ENCODE measurements around the gene AP1S2.

AP1S2 gene

GRCh38 chrX:15814771-15815365 lies 39.7 kb downstream of the AP1S2 start:
- Mint-ChIP-seq H3K27ac (peak overlapping the region in 1 of 2 donors; percentile 32), H3K4me3 (no peak overlapping the region), H3K27me3 (no peaks in the 10 kb centered on the region), H3K36me3 (ENCODE audit: insufficient read depth) (peaks cover 39% of the 10 kb centered on the region), H3K9me3 (no peaks in the 10 kb centered on the region), H3K4me1 (ENCODE audit: low read depth in 2 of 2) (peaks cover 15 to 22% of the 10 kb centered on the region in 2 donors)
- DNase-seq (no peak), ATAC-seq (replicated peaks) (no peak)

- peaks cover 51% of the 10 kb centered on the region for H3K36me3 Mint-ChIP-seq (ENCODE audit: insufficient read depth)
- H3K9me3 Mint-ChIP-seq = no peaks in the 10 kb centered on the region
- H3K27ac Mint-ChIP-seq = no peak overlapping the region
- DNase-seq (no peak), ATAC-seq (replicated peaks) (no peak)
- peaks cover 15 to 22% of the 10 kb centered on the region in 2 donors for H3K4me1 Mint-ChIP-seq (ENCODE audit: low read depth in 2 of 2)
- no peaks in the 10 kb centered on the region for H3K27me3 Mint-ChIP-seq
- H3K4me3 Mint-ChIP-seq = no peak overlapping the region
These were observed 41.2 kb downstream of the AP1S2 start for GRCh38 chrX:15813416-15813815.

GRCh38 chrX:15812192-15812938 lies 42.2 kb downstream of the AP1S2 start:
- no peak overlapping the region for H3K4me3 Mint-ChIP-seq
- DNase-seq = no peak
- H3K36me3 Mint-ChIP-seq (ENCODE audit: insufficient read depth) = peaks cover 55% of the 10 kb centered on the region

GRCh38 chrX:15808254-15808653 lies 46.4 kb downstream of the AP1S2 start:
- Mint-ChIP-seq H3K27ac (no peak overlapping the region), H3K4me3 (no peak overlapping the region), H3K36me3 (ENCODE audit: insufficient read depth) (peaks cover 72% of the 10 kb centered on the region), H3K27me3 (no peaks in the 10 kb centered on the region), H3K9me3 (no peaks in the 10 kb centered on the region), H3K4me1 (ENCODE audit: low read depth in 2 of 2) (peaks cover 0 to 2% of the 10 kb centered on the region in 2 donors)
- ATAC-seq (replicated peaks) = no peak
- DNase-seq = no peak

More at GRCh38 chrX:15812192-15812938, 42.2 kb downstream of the AP1S2 start:
- ATAC-seq (replicated peaks) = no peak
- H3K9me3 Mint-ChIP-seq = no peaks in the 10 kb centered on the region
- peaks cover 15 to 22% of the 10 kb centered on the region in 2 donors for H3K4me1 Mint-ChIP-seq (ENCODE audit: low read depth in 2 of 2)
- H3K27ac Mint-ChIP-seq = peak overlapping the region in 1 of 2 donors; percentile 22
- no peaks in the 10 kb centered on the region for H3K27me3 Mint-ChIP-seq

GRCh38 chrX:15804563-15804962 lies 50.0 kb downstream of the AP1S2 start:
- H3K27ac Mint-ChIP-seq = no peak overlapping the region
- no peak overlapping the region for H3K4me3 Mint-ChIP-seq
- no peak for DNase-seq
- peaks cover 80% of the 10 kb centered on the region for H3K36me3 Mint-ChIP-seq (ENCODE audit: insufficient read depth)
- peaks cover 0 to 2% of the 10 kb centered on the region in 2 donors for H3K4me1 Mint-ChIP-seq (ENCODE audit: low read depth in 2 of 2)
- ATAC-seq (replicated peaks) = no peak
- no peaks in the 10 kb centered on the region for H3K27me3 Mint-ChIP-seq
- H3K9me3 Mint-ChIP-seq = no peaks in the 10 kb centered on the region

GRCh38 chrX:15797707-15798106 lies 56.9 kb downstream of the AP1S2 start:
- Mint-ChIP-seq H3K4me1 (ENCODE audit: low read depth in 2 of 2) (peaks cover 11 to 30% of the 10 kb centered on the region in 2 donors), H3K4me3 (peak overlapping the region in 1 of 2 donors; percentile 22), H3K27ac (peak overlapping the region in 1 of 2 donors; percentile 90), H3K9me3 (no peaks in the 10 kb centered on the region), H3K27me3 (no peaks in the 10 kb centered on the region), H3K36me3 (ENCODE audit: insufficient read depth) (peaks cover 62% of the 10 kb centered on the region)
- no peak for ATAC-seq (replicated peaks)
- DNase-seq = no peak

- ATAC-seq (replicated peaks) (peak; percentile 30), DNase-seq (no peak)
- Mint-ChIP-seq H3K27me3 (no peaks in the 10 kb centered on the region), H3K4me3 (no peak overlapping the region), H3K36me3 (ENCODE audit: insufficient read depth) (peaks cover 15% of the 10 kb centered on the region), H3K9me3 (no peaks in the 10 kb centered on the region), H3K27ac (no peak overlapping the region), H3K4me1 (ENCODE audit: low read depth in 2 of 2) (peaks cover 4 to 15% of the 10 kb centered on the region in 2 donors)
These were observed 63.8 kb downstream of the AP1S2 start for GRCh38 chrX:15790769-15791290.

- H3K36me3 Mint-ChIP-seq (ENCODE audit: insufficient read depth) = peaks cover 10% of the 10 kb centered on the region
- peaks cover 4 to 12% of the 10 kb centered on the region in 2 donors for H3K4me1 Mint-ChIP-seq (ENCODE audit: low read depth in 2 of 2)
- peak; percentile 85 for ATAC-seq (replicated peaks)
- H3K27ac Mint-ChIP-seq = no peak within 1 kb of the TSS
- no peak within 1 kb of the TSS for H3K4me3 Mint-ChIP-seq
- peak; percentile 79 to 81 (median 81) for DNase-seq
- H3K27me3 Mint-ChIP-seq = no peaks in the 10 kb centered on the region
- no peaks in the 10 kb centered on the region for H3K9me3 Mint-ChIP-seq
These were observed 64.4 kb downstream of the AP1S2 start, which contains the start of gene ZRSR2 for GRCh38 chrX:15789979-15790768. Gene ZRSR2, plus strand, starts transcription at chrX:15790484. Its CDS starts 12 bp downstream, at chrX:15790496.

GRCh38 chrX:15786915-15787314 lies 67.7 kb downstream of the AP1S2 start:
- ATAC-seq (replicated peaks) (no peak), DNase-seq (no peak)
- Mint-ChIP-seq H3K27ac (peak overlapping the region in 1 of 2 donors; percentile 68), H3K9me3 (no peaks in the 10 kb centered on the region), H3K4me3 (no peak overlapping the region), H3K27me3 (no peaks in the 10 kb centered on the region), H3K4me1 (ENCODE audit: low read depth in 2 of 2) (peaks cover 3 to 4% of the 10 kb centered on the region in 2 donors), H3K36me3 (ENCODE audit: insufficient read depth) (peaks cover 14% of the 10 kb centered on the region)

- Mint-ChIP-seq H3K27ac (no peak overlapping the region), H3K36me3 (ENCODE audit: insufficient read depth) (peaks cover 20% of the 10 kb centered on the region), H3K27me3 (no peaks in the 10 kb centered on the region), H3K4me1 (ENCODE audit: low read depth in 2 of 2) (peaks cover 4 to 5% of the 10 kb centered on the region in 2 donors), H3K9me3 (no peaks in the 10 kb centered on the region), H3K4me3 (no peak overlapping the region)
- DNase-seq (no peak), ATAC-seq (replicated peaks) (no peak)
These were observed 69.3 kb downstream of the AP1S2 start for GRCh38 chrX:15785176-15785750.

- Mint-ChIP-seq H3K36me3 (ENCODE audit: insufficient read depth) (peaks cover 39% of the 10 kb centered on the region), H3K9me3 (no peaks in the 10 kb centered on the region), H3K4me3 (peak overlapping the region; percentile 84 to 86), H3K27me3 (no peaks in the 10 kb centered on the region), H3K4me1 (ENCODE audit: low read depth in 2 of 2) (peaks cover 4 to 5% of the 10 kb centered on the region in 2 donors), H3K27ac (peak overlapping the region; percentile 98 to 99)
- DNase-seq (peak; percentile 5 to 10 (median 8)), ATAC-seq (replicated peaks) (peak; percentile 76)
These were observed 72.5 kb downstream of the AP1S2 start for GRCh38 chrX:15781961-15782699.

Data from effector memory CD8-positive, alpha-beta T cell (primary cell).